Endothelial cell of umbilical vein (primary cell): Measurements from ENCODE around the gene SH3PXD2B. TPM values are rescaled to one million over a fixed set of nuclear protein-coding genes. Genes with fewer than 3 reads are reported as not detected.

Experiments used
- BruUV-seq: library from RNA; stranded (reverse); fragments of 400-500 nt; replicated peaks from 2 replicates; lab custom pipeline; 2021; lab: Mats Ljungman, UMichigan
- CTCF ChIA-PET: fragments of 300-600, 350-600 bp; sonication (Branson Sonifier 250); formaldehyde crosslinking; loops from one replicate; lab custom pipeline; 2021; ENCODE audit warnings: antibody characterized with exemption, inconsistent platforms; lab: Charles Lee
- POLR2A ChIA-PET: fragments of 300-600, 350-600 bp; sonication (Branson Sonifier 250); formaldehyde crosslinking; loops from one replicate; lab custom pipeline; 2021; ENCODE audit warnings: antibody characterized with exemption, inconsistent platforms; lab: Charles Lee
- DNase-seq: peaks from one replicate; pipeline ENCODE4 v3.0.0-alpha.2; 2011; ENCODE audit warnings: low read depth, low spot score
- FAIRE-seq: peaks from 2 replicates; lab custom pipeline; 2011; peaks lifted over from hg19 to GRCh38; lab: Jason Lieb, UNC
- H2AFZ ChIP-seq: 2 replicates; pipeline ENCODE4 v1.6.0; 2012; ENCODE audit warnings: low read depth, low read length, control low read depth, inconsistent platforms
- H3K27ac ChIP-seq: 2 replicates; pipeline ENCODE4 v1.5.1; 2011; ENCODE audit warnings: low read depth, mild to moderate bottlenecking, control low read depth, low read length, moderate library complexity; ENCODE audit not compliant: insufficient read depth
- H3K27me3 ChIP-seq, 2 experiments: 2 replicates each; pipeline versions ENCODE4 v1.6.0 to v1.6.1; 2011; ENCODE audit warnings: low read length in 2 of 2, mixed read lengths in 1 of 2; ENCODE audit not compliant: control insufficient read depth in 2 of 2, insufficient read depth in 2 of 2
- H3K36me3 ChIP-seq, 2 experiments: 2 replicates in 1 of 2; 3 replicates in 1 of 2; pipeline ENCODE4 v1.5.1; 2011; ENCODE audit warnings: low read length in 2 of 2, mild to moderate bottlenecking in 1 of 2, moderate library complexity in 1 of 2; ENCODE audit not compliant: control insufficient read depth in 2 of 2, insufficient read depth in 2 of 2; ENCODE audit errors: extremely low read depth in 1 of 2
- H3K4me1 ChIP-seq: 3 replicates; pipeline ENCODE4 v1.5.1; 2011; ENCODE audit warnings: mild to moderate bottlenecking, low read length; ENCODE audit not compliant: control insufficient read depth, insufficient read depth; ENCODE audit errors: extremely low read depth
- H3K4me2 ChIP-seq: 2 replicates; pipeline ENCODE4 v1.6.1; 2011; ENCODE audit warnings: low read length, control low read depth, mixed read lengths; ENCODE audit not compliant: insufficient read depth
- H3K4me3 ChIP-seq, 3 experiments: fragments of 200-600 bp in 1 of 3; sonication (generic), shearing (Covaris generic) in 1 of 3; replicated peaks in 1 of 3; 2 replicates each; pipeline ENCODE4 v1.5.1; 2011 to 2016; ENCODE audit warnings: control low read depth in 3 of 3, low read length in 3 of 3, mild to moderate bottlenecking in 2 of 3, inconsistent platforms in 1 of 3, low read depth in 1 of 3, moderate library complexity in 1 of 3; ENCODE audit not compliant: insufficient read depth in 1 of 3
- H3K79me2 ChIP-seq: 2 replicates; pipeline ENCODE4 v1.6.0; 2012; ENCODE audit warnings: low read length, inconsistent platforms; ENCODE audit not compliant: control insufficient read depth, insufficient read depth
- H3K9ac ChIP-seq: replicated peaks from 2 replicates; pipeline ENCODE3; 2011; ENCODE audit warnings: low read length, control low read depth; ENCODE audit not compliant: insufficient read depth; ENCODE audit errors: extremely low read depth
- H3K9me1 ChIP-seq: replicated peaks from 3 replicates; pipeline ENCODE4 v1.6.0; 2011; ENCODE audit warnings: mild to moderate bottlenecking, low read length; ENCODE audit not compliant: control insufficient read depth, insufficient read depth; ENCODE audit errors: extremely low read depth
- H3K9me3 ChIP-seq: replicated peaks from 2 replicates; pipeline ENCODE4 v1.5.1; 2012; ENCODE audit warnings: low read length, inconsistent platforms; ENCODE audit not compliant: control insufficient read depth, insufficient read depth
- H4K20me1 ChIP-seq: replicated peaks from 2 replicates; pipeline ENCODE3; 2011; ENCODE audit warnings: mild to moderate bottlenecking, low read length; ENCODE audit not compliant: control insufficient read depth, insufficient read depth; ENCODE audit errors: extremely low read depth
- EZH2 ChIP-seq: IDR thresholded peaks from 2 replicates; pipeline ENCODE4 v1.6.1; 2012; ENCODE audit warnings: borderline replicate concordance, low read depth, mild to moderate bottlenecking, moderate library complexity, low read length, inconsistent platforms; ENCODE audit not compliant: severe bottlenecking
- FOS ChIP-seq: IDR thresholded peaks from 2 replicates; pipeline ENCODE4 v1.6.1; 2011; ENCODE audit warnings: mild to moderate bottlenecking, low read length, moderate library complexity, borderline replicate concordance; ENCODE audit not compliant: insufficient read depth
- GATA2 ChIP-seq: IDR thresholded peaks from 2 replicates; pipeline ENCODE4 v1.7.0; 2011; ENCODE audit warnings: low read depth, mild to moderate bottlenecking, moderate library complexity, mixed read lengths, low read length; ENCODE audit not compliant: insufficient read length, insufficient read depth
- JUN ChIP-seq: IDR thresholded peaks from 2 replicates; pipeline ENCODE4 v1.6.1; 2011; ENCODE audit warnings: borderline replicate concordance, low read depth; ENCODE audit not compliant: insufficient read length, insufficient read depth
- MAX ChIP-seq: IDR thresholded peaks from 2 replicates; pipeline ENCODE4 v1.6.1; 2011; ENCODE audit not compliant: insufficient read depth, insufficient read length
- MYC ChIP-seq: IDR thresholded peaks from one replicate; pipeline ENCODE4 v1.6.1; 2011; ENCODE audit warnings: mild to moderate bottlenecking, low read depth, low read length
- POLR2A ChIP-seq: IDR thresholded peaks from 2 replicates; pipeline ENCODE4 v1.6.1; 2012; ENCODE audit warnings: low read depth, mild to moderate bottlenecking, control low read depth, low read length
- POLR2AphosphoS5 ChIP-seq: IDR thresholded peaks from 2 replicates; pipeline ENCODE4 v1.6.1; 2012; ENCODE audit warnings: low read depth, mild to moderate bottlenecking, control low read depth, low read length, moderate library complexity; ENCODE audit not compliant: insufficient read depth
- dilution Hi-C: fragments of 300-500 bp; cut with MboI; formaldehyde crosslinking; loops from one replicate; pipeline ENCODE4 v1.15.0; 2019; ENCODE audit warnings: low sequenced_read_pairs; ENCODE audit not compliant: extremely low pct_ligation_motif_present
- intact Hi-C: fragments of 100-400 bp; cut with micrococcal nuclease; formaldehyde crosslinking; loops from one replicate; pipeline ENCODE4 v1.10.0; 2022
- polyA plus RNA-seq, 4 experiments: library from polyadenylated mRNA; depleted of rRNA in 3 of 4; stranded (reverse) in 3 of 4; unstranded in 1 of 4; fragments of >200 nt; gene quantifications; 2 replicates each; pipeline versions ENCODE4 v1.2.1 to v1.2.3, GENCODE V29; 2011 to 2012; ENCODE audit warnings: missing spikeins in 1 of 4
- total RNA-seq: library from RNA; stranded (reverse); gene quantifications from 2 replicates; pipeline ENCODE4 v1.2.3, GENCODE V29; 2021
- TF ChIP-seq, protein P1 (sequence below), 2 donors: IDR thresholded peaks; 1 replicate in 1 of 2; 2 replicates in 1 of 2; pipeline ENCODE4 v1.5.1; 2011; ENCODE audit warnings: low read length in 2 of 2, mild to moderate bottlenecking in 2 of 2, moderate library complexity in 2 of 2, control low read depth in 1 of 2, inconsistent platforms in 1 of 2, low read depth in 1 of 2; ENCODE audit not compliant: insufficient read depth in 1 of 2; ENCODE audit errors: extremely low read depth in 1 of 2

Gene SH3PXD2B
- total and polyA plus RNA-seq, 2 donors (not counting 3 experiments of a cell fraction or from before 2014, with no cell fraction given), result 23.5 to 66.3 TPM

GRCh38 chr5:172336264-172336663, 118.1 kb downstream of the SH3PXD2B start:
- FAIRE-seq, result no peak
- ChIA-PET POLR2A (no interaction called here), CTCF (interaction anchor here (1.0 to 1.7 kb wide), 2 partner anchors 15 to 115 kb away, joined by 3 to 6 read pairs; no protein-coding TSS in a partner anchor)
- no peak overlapping the region for H2AFZ ChIP-seq
- intact Hi-C loops (no loop called here), dilution Hi-C loops (no loop called here)
- no peak overlapping the region for H3K9ac ChIP-seq
- H3K4me2 ChIP-seq, result no peak overlapping the region
- H3K9me3 ChIP-seq, result no peaks in the 10 kb centered on the region
- H4K20me1 ChIP-seq, result no peaks in the 10 kb centered on the region
- TF ChIP-seq FOS (no peak), POLR2AphosphoS5 (no peak), POLR2A (no peak)
- no peaks in the 10 kb centered on the region for H3K27me3 ChIP-seq
- DNase-seq, result no peak
- no peak overlapping the region for H3K27ac ChIP-seq
- H3K4me3 ChIP-seq, result no peak overlapping the region
- H3K36me3 ChIP-seq, result peaks cover 5 to 25% of the 10 kb centered on the region in 2 experiments
- H3K9me1 ChIP-seq, result no peaks in the 10 kb centered on the region
- no peaks in the 10 kb centered on the region for H3K4me1 ChIP-seq
- no TSS peak for BruUV-seq
- H3K79me2 ChIP-seq, result no peaks in the 10 kb centered on the region

DNA sequence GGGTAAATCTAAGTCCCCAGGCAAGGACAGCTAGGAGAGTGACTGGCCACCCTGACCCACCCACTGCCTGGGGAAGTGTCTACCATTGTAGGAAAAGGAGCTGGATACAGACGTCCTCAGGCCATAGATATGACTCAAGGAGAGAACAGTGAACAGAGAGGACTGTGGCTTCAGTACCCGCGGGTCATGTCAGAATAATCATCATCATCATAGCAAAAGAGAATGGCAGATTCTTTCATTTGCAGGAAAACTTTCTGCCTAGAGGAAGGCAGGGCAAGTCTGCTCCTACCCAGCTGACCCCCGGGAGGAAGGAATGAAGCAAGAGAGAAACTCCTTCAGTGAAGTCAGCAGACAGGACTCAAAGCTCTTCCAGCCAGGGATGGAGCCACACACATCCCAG, 118.6 kb downstream of the SH3PXD2B start:
- dilution Hi-C loops (no loop called here), intact Hi-C loops (no loop called here)
- Histone ChIP-seq H3K36me3 (peaks cover 5 to 21% of the 10 kb centered on the region in 2 experiments), H2AFZ (no peak overlapping the region), H3K27me3 (no peaks in the 10 kb centered on the region), H3K4me3 (no peak overlapping the region), H4K20me1 (no peaks in the 10 kb centered on the region), H3K9me3 (no peaks in the 10 kb centered on the region), H3K4me2 (no peak overlapping the region), H3K9ac (no peak overlapping the region), H3K9me1 (no peaks in the 10 kb centered on the region), H3K27ac (no peak overlapping the region), H3K79me2 (no peaks in the 10 kb centered on the region), H3K4me1 (no peaks in the 10 kb centered on the region)
- no peak for FAIRE-seq
- DNase-seq, result no peak
- no TSS peak for BruUV-seq
- POLR2A ChIA-PET, result no interaction called here
- TF ChIP-seq EZH2, result no peak
- no peak for TF ChIP-seq FOS
- no peak for TF ChIP-seq POLR2A
- TF ChIP-seq MAX, result no peak
- no peak for TF ChIP-seq JUN
- TF ChIP-seq MYC, result no peak
- no peak for TF ChIP-seq POLR2AphosphoS5
- TF ChIP-seq, protein P1, sequence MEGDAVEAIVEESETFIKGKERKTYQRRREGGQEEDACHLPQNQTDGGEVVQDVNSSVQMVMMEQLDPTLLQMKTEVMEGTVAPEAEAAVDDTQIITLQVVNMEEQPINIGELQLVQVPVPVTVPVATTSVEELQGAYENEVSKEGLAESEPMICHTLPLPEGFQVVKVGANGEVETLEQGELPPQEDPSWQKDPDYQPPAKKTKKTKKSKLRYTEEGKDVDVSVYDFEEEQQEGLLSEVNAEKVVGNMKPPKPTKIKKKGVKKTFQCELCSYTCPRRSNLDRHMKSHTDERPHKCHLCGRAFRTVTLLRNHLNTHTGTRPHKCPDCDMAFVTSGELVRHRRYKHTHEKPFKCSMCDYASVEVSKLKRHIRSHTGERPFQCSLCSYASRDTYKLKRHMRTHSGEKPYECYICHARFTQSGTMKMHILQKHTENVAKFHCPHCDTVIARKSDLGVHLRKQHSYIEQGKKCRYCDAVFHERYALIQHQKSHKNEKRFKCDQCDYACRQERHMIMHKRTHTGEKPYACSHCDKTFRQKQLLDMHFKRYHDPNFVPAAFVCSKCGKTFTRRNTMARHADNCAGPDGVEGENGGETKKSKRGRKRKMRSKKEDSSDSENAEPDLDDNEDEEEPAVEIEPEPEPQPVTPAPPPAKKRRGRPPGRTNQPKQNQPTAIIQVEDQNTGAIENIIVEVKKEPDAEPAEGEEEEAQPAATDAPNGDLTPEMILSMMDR (IDR thresholded peaks at IDR 0.05; ENCODE audit: extremely low read depth in 1 of 2, insufficient read depth in 1 of 2, low read depth in 1 of 2, low read length in 2 of 2), result no peak
- TF ChIP-seq GATA2, result no peak
- CTCF ChIA-PET, result interaction anchor here (1.0 to 1.7 kb wide), 2 partner anchors 15 to 116 kb away, joined by 3 to 6 read pairs; no protein-coding TSS in a partner anchor
